22Rv1 (cell line): ENCODE data around the gene SMCHD1.

ENCODE experiments used
- H3K27ac ChIP-seq: fragments of 450-650 bp; 2 replicates; pipeline ENCODE4 v1.5.1; 2017
- ZFX ChIP-seq: fragments of 450-650 bp; IDR thresholded peaks from 2 replicates; pipeline ENCODE4 v1.6.1; 2017; ENCODE audit warnings: antibody characterized with exemption, borderline replicate concordance
- TF ChIP-seq, protein P1 (sequence below): fragments of 450-650 bp; IDR thresholded peaks from 2 replicates; pipeline ENCODE4 v1.5.1; 2017; ENCODE audit warnings: mild to moderate bottlenecking

SMCHD1 gene

DNA sequence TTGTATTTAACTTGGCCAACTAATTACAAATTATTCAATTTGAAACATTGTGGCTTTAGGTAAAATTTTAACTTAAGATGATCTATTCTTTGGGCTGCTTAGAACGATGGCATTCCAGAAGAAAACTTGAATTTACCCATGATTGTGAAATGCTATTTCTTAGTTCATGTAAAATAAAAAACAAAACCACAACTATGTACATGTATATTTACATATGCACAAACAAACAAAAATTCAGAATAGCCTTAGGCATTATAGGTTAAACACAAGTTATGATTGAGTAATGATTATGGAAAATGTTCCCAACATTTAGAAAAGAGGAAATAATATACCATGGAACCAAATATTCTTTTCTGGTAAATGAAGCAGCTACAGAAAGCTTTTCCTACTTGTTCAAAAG, 3.5 kb upstream of the SMCHD1 start:
- no peak overlapping the region for H3K27ac ChIP-seq
- no peak for TF ChIP-seq ZFX

DNA sequence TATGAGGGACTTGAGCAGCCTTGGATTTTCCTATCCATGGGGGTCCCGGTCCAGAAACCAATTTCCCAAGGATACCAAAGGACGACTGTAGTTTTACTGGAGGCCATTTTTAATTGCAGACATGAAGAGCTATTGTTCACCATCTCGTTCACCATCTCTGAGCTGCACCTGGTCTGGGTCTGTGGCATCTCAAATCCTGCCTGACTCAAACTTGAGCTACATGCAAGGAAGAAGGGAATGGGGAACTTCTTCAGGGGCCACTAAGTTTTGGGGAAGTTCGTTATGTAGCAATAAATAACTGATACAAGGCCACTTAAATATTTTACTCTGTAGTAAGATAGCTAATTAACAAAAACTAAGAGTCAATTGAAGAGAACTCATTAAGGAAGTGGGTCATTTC, 2.1 kb upstream of the SMCHD1 start:
- H3K27ac ChIP-seq: no peak overlapping the region
- TF ChIP-seq, protein P1, sequence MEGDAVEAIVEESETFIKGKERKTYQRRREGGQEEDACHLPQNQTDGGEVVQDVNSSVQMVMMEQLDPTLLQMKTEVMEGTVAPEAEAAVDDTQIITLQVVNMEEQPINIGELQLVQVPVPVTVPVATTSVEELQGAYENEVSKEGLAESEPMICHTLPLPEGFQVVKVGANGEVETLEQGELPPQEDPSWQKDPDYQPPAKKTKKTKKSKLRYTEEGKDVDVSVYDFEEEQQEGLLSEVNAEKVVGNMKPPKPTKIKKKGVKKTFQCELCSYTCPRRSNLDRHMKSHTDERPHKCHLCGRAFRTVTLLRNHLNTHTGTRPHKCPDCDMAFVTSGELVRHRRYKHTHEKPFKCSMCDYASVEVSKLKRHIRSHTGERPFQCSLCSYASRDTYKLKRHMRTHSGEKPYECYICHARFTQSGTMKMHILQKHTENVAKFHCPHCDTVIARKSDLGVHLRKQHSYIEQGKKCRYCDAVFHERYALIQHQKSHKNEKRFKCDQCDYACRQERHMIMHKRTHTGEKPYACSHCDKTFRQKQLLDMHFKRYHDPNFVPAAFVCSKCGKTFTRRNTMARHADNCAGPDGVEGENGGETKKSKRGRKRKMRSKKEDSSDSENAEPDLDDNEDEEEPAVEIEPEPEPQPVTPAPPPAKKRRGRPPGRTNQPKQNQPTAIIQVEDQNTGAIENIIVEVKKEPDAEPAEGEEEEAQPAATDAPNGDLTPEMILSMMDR: no peak
- no peak for TF ChIP-seq ZFX

DNA sequence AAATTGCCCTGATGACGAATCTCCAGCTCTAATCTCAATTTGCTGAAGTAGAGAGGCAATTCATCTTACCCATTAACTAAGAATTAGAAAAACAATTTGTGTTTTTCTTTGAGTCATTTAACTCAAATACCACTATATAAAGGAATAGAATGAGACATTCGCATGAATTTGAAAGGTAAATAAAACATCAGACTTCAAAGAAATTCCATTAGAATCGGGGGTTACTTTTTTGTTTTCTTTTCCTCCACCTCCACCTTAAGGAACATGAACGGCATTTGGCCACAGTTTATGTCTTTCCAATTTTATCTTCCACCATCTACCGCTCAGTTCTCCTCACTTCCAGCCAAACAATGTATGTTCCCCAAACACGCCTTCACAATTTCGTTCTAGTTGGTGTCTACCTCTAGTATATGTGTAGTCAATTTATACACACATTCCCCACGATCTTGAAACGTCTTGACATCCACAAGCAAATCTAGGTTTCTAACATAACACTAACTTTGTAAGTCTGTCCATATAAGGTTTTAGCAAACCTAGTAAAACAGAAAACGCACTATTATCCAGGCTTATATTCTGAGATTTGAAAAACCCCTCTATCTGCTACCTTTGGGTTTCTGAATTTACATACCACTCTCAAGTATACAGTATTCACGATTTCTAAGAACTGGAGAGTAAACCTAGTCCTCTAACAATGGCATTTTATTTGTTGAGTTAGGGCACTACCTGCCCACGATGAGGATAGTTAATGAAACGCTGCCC, 1.2 kb upstream of the SMCHD1 start:
- H3K27ac ChIP-seq: peak overlapping the region; percentile 97
- TF ChIP-seq, protein P1: no peak
- TF ChIP-seq ZFX: no peak

- peak overlapping the region; percentile 97 for H3K27ac ChIP-seq
- TF ChIP-seq, protein P1: no peak
- no peak for TF ChIP-seq ZFX
Measured at GRCh38 chr18:2654928-2655177, 673 bp upstream of the SMCHD1 start.

DNA sequence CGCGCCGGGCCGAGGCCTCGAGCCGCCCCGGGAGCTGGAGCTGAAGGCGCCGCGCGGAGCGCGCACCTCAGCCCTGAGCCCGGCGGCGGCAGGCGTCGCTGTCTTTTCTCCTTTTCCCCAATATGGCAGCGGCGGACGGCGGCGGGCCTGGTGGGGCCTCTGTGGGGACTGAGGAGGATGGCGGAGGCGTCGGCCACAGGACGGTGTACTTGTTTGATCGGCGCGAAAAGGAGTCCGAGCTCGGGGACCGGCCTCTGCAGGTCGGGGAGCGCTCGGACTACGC, 369 bp downstream of the SMCHD1 start:
- H3K27ac ChIP-seq: peak overlapping the region; percentile 97
- TF ChIP-seq ZFX: no peak
- TF ChIP-seq, protein P1: no peak

DNA sequence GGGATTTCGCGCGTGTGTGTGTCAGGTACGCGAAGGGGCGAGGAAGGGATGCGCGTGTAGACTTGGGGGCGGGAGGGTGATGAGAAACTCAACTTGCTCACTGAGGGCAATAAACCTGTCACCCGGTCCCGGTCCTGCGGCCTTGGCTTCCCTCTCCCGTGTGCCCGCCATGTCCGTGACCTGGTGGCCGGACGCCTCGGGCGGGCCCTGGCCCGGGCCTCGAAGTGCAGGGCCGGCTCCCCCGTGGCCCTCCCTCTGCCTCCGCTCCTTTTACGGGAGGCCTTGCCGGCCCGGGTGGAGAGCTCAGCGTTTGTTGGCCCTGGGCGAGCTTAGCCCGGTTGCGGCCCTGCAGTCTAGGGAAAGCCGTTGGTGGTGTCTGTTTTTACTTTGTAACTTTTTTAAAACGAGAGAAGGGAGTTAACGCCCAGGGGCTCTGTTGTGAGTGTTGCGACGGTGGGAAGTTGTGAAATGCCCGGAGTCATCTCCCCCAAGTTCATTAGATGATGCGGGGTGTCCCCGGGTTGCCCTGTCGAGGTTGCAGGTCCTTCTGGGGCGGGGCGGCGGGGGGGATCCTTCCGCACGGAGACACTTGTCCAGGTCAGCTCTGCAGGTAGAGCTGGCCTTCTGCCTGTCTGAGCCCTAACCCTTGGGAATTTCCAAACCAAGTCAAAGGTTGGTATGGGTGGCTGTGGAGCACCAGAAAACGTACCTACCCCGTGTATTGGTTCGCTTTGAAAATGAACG, 883 bp downstream of the SMCHD1 start:
- TF ChIP-seq, protein P1: no peak
- TF ChIP-seq ZFX: no peak
- peak overlapping the region; percentile 97 for H3K27ac ChIP-seq

DNA sequence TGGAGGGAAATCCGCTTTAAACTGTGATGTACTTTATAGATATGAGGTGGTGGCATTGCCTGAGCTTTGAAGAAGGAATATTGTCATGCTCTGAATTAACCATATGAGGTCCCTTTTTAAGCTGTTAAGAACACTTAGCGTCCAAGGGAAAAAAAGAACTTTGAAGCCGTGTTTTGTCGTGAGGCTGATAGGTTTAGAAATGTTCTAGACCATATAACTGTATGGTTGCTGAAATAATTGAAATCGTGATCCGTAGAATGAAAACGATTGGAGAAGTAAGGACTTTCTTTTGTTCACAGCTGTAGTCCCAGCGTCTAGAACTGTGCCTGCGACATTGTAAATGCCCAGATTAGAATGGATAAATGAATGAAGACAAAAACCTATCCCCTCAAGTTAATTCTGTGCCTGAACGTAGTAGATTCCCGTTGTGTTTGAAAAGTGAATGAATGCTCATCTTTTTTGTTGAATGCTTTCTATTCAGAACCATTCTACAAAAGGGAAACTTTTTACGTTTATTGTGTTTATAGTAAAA, 1.5 kb downstream of the SMCHD1 start:
- TF ChIP-seq, protein P1: no peak
- TF ChIP-seq ZFX: no peak
- peak overlapping the region; percentile 97 for H3K27ac ChIP-seq
